ENCODE measurements around the gene ABLIM1. TPM values are rescaled to one million over a fixed set of nuclear protein-coding genes. Genes with fewer than 3 reads are reported as not detected.
A peak's percentile ranks its signal among the peaks of the same experiment; 100 is the strongest.

Gene ABLIM1
- total and polyA plus RNA-seq, 2 experiments from 2014 or later, result 21.9 to 45.1 TPM

DNA sequence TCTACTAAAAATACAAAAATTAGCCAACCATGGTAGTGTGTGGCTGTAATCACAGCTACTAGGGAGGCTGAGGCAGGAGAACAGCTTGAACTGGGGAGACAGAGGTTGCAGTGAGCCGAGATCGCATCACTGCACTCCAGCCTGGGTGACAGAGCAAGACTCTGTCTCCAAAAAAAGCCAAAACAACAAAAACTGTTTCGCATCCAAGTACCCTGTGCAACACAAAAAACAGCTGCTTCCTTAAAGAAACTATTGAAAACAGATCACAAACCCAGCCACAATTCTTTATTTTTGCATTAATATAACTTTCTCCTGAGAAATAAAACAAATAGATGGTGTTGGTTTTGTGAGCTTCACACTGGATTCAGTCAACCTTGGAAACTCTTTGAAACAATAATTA, 141.7 kb downstream of the ABLIM1 start:
- ATAC-seq (no peak), DNase-seq (ENCODE audit: low spot score) (no peak)
- peaks cover 42% of the 10 kb centered on the region for H3K4me1 Mint-ChIP-seq
- Histone ChIP-seq H3F3A (replicated peaks; ENCODE audit: low read depth) (no peaks in the 10 kb centered on the region), H3K9me2 (ENCODE audit: insufficient read depth) (no peaks in the 10 kb centered on the region), H3K36me3 (ENCODE audit: insufficient read depth) (no peaks in the 10 kb centered on the region), H3K79me2 (replicated peaks; ENCODE audit: insufficient read depth) (peaks cover 86% of the 10 kb centered on the region), H3K4me1 (ENCODE audit: insufficient read depth) (peaks cover 8% of the 10 kb centered on the region; the same call in 1 of the 2 replicates), H3K4me3 (no peak overlapping the region), H3K27me3 (ENCODE audit: insufficient read depth) (no peaks in the 10 kb centered on the region), H3K27ac (ENCODE audit: low read depth) (peak overlapping the region; percentile 1; the same call in 1 of the 2 replicates), H3K4me2 (no peak overlapping the region), H2AFZ (no peak overlapping the region), H4K20me1 (replicated peaks; ENCODE audit: insufficient read depth) (peaks cover 3% of the 10 kb centered on the region; the same call in 1 of the 2 replicates)
- no peak for TF ChIP-seq JUNB (IDR thresholded peaks at IDR 0.05; ENCODE audit: unreplicated experiment)
- no peak for TF ChIP-seq ZNF114 (CRISPR knock-in tag; IDR thresholded peaks at IDR 0.05)
- no peak for TF ChIP-seq CTCF (conservative IDR thresholded peaks at IDR 0.05; ENCODE audit: low read depth in 2 of 2)
- no peak for TF ChIP-seq EZH2 (IDR thresholded peaks at IDR 0.05; ENCODE audit: low read depth, unreplicated experiment)
- H3K27ac Mint-ChIP-seq, result no peak overlapping the region; the same call in 1 of the 2 replicates
- H3K9me3 Mint-ChIP-seq, result no peaks in the 10 kb centered on the region
- peaks cover 1% of the 10 kb centered on the region for H3K27me3 Mint-ChIP-seq (ENCODE audit: insufficient read depth, low read depth, poor library complexity)
- H3K4me3 Mint-ChIP-seq, result no peak overlapping the region
- no peaks in the 10 kb centered on the region for H3K36me3 Mint-ChIP-seq (ENCODE audit: low read depth)

DNA sequence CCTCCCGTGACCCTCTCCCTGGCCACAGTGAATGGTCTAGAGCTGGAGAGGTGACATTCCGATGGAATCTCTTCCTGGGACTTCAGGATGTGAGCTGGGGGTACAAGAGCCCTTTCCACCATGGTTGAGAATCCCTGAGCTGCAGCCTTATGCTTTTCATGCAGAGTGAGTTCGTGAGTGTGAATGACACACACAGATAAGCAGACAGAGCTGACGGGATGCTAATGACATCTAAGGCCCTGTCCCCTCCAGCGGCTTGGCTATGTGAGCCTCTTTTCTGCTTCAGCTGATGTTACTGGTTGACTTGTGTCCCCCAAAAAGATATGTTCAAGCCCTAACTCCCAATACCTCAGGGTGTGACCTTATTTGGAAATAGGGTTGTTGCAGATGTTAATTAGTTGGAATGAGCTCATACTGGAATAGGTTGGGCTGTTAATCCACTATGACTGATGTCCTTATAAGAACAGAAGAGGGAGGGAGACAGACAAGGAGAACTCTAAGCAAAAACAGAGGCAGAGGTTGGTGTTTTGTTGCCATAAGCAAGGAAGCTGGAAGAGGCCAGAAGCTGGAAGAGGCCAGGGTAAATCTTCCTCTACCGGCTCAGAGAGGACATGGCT, 142.7 kb downstream of the ABLIM1 start:
- Histone ChIP-seq H2AFZ (no peak overlapping the region), H3F3A (replicated peaks; ENCODE audit: low read depth) (no peaks in the 10 kb centered on the region), H3K9me2 (ENCODE audit: insufficient read depth) (no peaks in the 10 kb centered on the region), H3K27ac (ENCODE audit: low read depth) (peak overlapping the region; percentile 74; the same call in 1 of the 2 replicates), H4K20me1 (replicated peaks; ENCODE audit: insufficient read depth) (peaks cover 3% of the 10 kb centered on the region; the same call in 1 of the 2 replicates), H3K79me2 (replicated peaks; ENCODE audit: insufficient read depth) (peaks cover 77% of the 10 kb centered on the region), H3K4me3 (no peak overlapping the region), H3K4me1 (ENCODE audit: insufficient read depth) (peaks cover 8% of the 10 kb centered on the region; the same call in 1 of the 2 replicates), H3K4me2 (no peak overlapping the region), H3K27me3 (ENCODE audit: insufficient read depth) (no peaks in the 10 kb centered on the region), H3K36me3 (ENCODE audit: insufficient read depth) (no peaks in the 10 kb centered on the region)
- Mint-ChIP-seq H3K36me3 (ENCODE audit: low read depth) (no peaks in the 10 kb centered on the region), H3K9me3 (no peaks in the 10 kb centered on the region), H3K27me3 (ENCODE audit: insufficient read depth, low read depth, poor library complexity) (peaks cover 3% of the 10 kb centered on the region), H3K27ac (peak overlapping the region; percentile 72; the same call in 1 of the 2 replicates), H3K4me1 (peaks cover 41% of the 10 kb centered on the region), H3K4me3 (no peak overlapping the region)
- ATAC-seq, result peak; percentile 33
- DNase-seq (ENCODE audit: low spot score), result peak; percentile 31
- TF ChIP-seq ZNF462 (CRISPR knock-in tag; IDR thresholded peaks at IDR 0.05) (no peak), REST (IDR thresholded peaks at IDR 0.05; ENCODE audit: unreplicated experiment) (no peak), ZNF114 (CRISPR knock-in tag; IDR thresholded peaks at IDR 0.05) (no peak), EZH2phosphoT487 (IDR thresholded peaks at IDR 0.05; ENCODE audit: unreplicated experiment) (no peak), ETS1 (IDR thresholded peaks at IDR 0.05) (no peak)
